ENCODE measurements around the gene DMD.
"Not testable (repeated sequence)": the region's sequence is repeated elsewhere in the genome, so short reads cannot be mapped to it uniquely, and the experiment has no call there.

The DMD gene

DNA sequence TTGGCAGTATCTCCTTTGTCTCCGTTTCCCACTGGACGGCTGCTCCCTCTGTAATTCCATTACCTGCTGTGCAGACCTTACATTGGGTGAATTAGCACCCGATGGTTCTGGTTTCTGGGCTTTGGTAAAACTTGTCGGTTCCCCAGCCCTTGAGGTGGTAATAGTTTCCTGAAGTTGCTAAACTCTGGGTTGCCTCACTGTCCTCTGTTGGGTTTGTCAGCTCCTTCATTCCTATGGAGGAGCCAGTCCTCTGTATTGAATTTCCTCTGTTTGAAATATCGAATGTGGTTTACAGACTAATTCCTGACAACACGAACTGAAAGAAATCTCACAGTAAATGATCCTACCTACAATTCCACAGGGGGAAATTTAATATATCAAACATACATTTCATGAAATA lies 1548.2 kb downstream of the DMD start:
- no peak for DNase-seq

GRCh38 chrX:31661280-31661810 lies 1550.0 kb downstream of the DMD start:
- no peak for DNase-seq

GRCh38 chrX:31658360-31658759 lies 1553.0 kb downstream of the DMD start:
- DNase-seq = peak; percentile 35

DNA sequence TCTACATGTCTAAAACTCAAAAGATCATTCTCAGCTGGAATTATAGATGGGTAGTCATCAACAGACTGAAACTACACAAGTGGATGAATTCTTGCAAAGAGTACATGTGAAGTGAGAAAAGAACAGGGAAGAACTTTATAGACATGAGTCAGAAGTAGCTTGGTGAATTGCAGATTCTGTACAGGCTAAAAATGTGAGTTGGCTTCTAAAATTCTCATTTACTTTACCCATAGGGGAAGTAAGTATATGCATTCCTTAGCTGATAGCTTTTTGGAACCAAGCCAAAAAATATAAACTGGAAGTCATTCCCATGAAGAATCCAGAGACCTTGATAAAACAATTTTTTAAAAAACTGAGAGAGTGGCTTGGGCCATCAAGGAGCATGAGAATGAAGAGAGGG lies 1555.3 kb downstream of the DMD start:
- DNase-seq = no peak

- no peak for DNase-seq
Observed at GRCh38 chrX:31653422-31653821, 1557.9 kb downstream of the DMD start.

- no peak for DNase-seq
Observed at GRCh38 chrX:31652650-31653049, 1558.7 kb downstream of the DMD start.

GRCh38 chrX:31649201-31649600 lies 1562.1 kb downstream of the DMD start:
- DNase-seq = no peak

DNA sequence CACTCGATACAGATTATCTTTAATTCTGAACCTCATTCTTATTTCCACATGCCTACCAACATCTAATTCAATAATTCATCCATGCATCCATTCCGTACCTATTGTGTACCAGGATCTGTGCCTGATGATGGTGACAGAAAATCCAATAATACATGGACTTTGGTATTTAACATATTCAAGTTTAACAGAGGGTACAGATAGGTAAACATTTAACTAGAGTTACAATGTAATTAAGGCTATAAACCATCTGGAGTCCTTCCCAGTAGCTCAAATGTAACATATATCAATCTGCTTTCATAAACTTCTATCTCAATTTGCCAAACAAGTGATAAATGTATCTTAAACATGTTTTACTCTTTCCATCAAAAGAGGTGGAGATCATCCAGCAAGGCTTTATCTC lies 1578.0 kb downstream of the DMD start:
- no peak for DNase-seq

DNA sequence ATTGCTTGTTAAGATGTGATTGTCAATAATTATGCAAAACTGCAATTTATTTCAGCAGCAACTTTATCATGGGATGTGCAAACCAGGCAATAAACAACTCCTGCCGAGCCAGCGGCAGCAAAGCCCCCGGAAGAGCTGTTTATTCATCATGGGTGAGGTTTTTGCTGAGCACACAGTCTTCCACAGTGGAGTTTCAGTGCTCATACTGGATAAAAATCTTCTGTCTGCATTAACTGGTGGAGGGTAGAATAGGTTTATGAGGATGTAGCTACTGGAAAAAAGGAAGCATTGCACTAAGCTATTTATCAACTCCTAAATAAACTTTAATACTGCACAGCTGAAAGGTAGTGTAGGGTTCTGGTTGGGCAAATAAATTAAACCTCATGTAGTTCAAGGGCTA lies 1582.2 kb downstream of the DMD start:
- DNase-seq = no peak

DNA sequence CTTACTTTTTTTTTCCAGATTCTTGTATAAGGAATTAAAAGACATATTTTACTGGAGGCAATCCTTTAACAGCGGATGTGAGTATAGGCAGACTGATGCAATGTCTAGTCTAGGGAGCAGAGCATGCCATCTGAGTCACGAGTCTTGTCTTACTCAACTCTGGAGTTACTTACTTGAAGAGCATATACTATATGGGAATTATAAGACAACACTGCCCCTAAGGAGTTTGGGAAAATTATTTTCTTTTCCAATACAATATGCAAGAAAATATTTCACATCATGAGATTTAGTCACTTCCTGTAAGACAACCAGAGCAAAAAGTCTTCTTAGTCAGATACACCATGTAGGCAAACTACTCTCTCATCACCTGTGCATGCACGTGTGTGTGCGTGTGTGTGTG lies 1602.2 kb downstream of the DMD start:
- DNase-seq = no peak

- DNase-seq = no peak
Observed at GRCh38 chrX:31608638-31609037, 1602.7 kb downstream of the DMD start.

DNA sequence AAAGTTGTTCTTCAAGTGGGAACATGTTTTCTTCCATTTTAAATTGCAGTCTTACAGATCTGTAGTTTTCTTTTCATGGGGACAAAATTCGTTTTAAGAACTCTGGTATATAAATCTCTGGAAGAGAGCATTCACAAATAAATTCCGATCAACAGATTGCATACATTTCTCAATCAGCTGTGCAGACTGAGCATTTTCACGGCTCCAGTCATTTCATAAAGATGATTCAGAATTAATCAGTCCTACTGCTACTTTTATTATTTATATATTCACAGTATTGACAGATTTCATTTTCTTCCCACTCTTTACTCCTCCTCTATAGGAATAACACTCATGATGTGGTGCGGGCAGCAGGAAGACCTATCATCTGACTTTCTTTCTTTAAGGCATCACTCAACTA lies 1604.6 kb downstream of the DMD start:
- no peak for DNase-seq

DNA sequence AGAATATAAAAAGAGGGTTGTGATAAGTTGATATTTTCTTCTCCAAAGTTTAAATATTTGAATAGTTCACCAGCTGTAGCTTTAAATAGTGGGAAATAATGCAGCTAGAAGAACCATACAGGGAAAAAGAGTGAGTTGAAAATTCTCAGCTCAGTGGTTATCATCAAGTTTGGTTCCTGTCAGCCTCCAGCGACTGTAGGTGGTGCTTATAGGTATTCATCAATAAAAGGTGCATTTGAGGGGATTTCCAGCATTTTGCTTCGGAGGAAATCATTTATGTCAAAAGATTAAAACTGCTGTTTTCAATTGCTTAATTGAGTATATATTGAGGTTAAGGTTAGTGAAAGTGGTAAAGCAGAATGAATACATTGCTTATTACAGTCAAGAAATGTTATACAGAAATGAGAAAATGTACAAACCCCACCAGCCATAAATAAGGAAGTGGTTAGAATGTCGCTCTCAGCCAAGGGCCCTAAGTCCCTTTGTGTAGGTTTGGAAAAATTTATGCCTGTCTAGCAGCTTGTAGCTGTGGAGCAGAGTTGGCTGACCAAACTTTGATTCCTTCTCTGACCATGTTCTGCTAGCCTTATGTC lies 1606.6 kb downstream of the DMD start:
- DNase-seq = no peak

GRCh38 chrX:31603411-31604120 lies 1607.8 kb downstream of the DMD start:
- DNase-seq = no peak

DNA sequence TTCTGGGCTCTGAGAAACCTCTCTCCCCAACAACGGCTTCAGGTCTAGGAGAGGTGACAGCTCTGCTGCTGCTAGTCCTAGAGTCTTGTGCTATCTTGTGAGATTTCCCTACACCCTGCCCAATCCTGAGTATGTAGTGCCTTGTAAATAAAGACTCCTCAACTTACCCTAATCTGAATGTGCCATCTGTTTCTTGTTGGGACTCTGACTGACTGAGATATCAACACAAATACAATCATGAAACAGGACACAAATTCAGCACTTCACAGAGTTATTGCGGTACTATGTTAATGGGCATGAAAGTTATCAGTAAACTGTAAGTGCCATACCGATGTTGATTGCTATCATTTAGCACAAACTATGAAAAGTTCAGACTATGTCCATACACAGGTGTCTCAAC lies 1610.5 kb downstream of the DMD start:
- DNase-seq = no peak

GRCh38 chrX:31593353-31593752 lies 1618.0 kb downstream of the DMD start:
- DNase-seq = no peak

- no peak for DNase-seq
Observed at GRCh38 chrX:31591355-31591754, 1620.0 kb downstream of the DMD start.

- no peak for DNase-seq
Observed at GRCh38 chrX:31590581-31591114, 1620.7 kb downstream of the DMD start.

- no peak for DNase-seq
Observed at GRCh38 chrX:31589503-31589902, 1621.8 kb downstream of the DMD start.

GRCh38 chrX:31588355-31588754 lies 1623.0 kb downstream of the DMD start:
- no peak for DNase-seq

DNA sequence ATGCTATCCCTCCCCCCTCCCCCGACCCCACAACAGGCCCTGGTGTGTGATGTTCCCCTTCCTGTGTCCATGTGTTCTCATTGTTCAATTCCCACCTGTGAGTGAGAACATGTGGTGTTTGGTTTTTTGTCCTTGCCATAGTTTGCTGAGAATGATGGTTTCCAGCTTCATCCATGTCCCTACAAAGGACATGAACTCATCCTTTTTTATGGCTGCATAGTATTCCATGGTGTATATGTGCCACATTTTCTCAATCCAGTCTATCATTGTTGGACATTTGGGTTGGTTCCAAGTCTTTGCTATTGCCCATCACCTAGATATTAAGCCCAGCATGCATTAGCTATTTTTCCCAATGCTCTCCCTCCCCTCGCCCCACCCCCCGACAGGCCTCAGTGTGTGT lies 1627.5 kb downstream of the DMD start:
- DNase-seq = not testable (repeated sequence)

- no peak for DNase-seq
Observed at GRCh38 chrX:31580726-31581125, 1630.6 kb downstream of the DMD start.

DNA sequence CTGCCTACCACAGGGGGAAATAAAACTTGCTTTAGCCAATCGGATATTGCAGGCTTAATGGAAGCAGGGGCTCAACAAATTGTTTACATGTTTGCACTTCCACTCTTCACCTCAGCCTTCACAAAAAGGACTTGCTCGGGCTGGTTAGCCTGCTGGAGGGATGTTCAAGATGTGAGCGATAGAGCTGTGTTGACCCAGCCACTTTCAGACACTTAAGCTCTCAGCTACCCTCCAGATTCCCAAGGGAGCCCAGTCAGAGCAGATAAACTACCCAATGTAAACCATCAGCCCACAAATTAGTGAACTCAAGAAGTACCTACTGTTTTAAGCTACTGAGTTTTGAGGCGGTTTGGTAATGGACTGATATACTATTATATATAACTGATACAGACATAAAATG lies 1631.1 kb downstream of the DMD start:
- DNase-seq = no peak

- DNase-seq = no peak
Observed at GRCh38 chrX:31572360-31572759, 1639.0 kb downstream of the DMD start.

- DNase-seq = no peak
Observed at GRCh38 chrX:31570658-31571057, 1640.7 kb downstream of the DMD start.
